Loucy (cell line): ENCODE results near the gene SLC4A3.

Source experiments
- EZH2phosphoT487 ChIP-seq: fragments of 200-600 bp; IDR thresholded peaks from 2 replicates; pipeline ENCODE4 v1.6.1; 2018; ENCODE audit warnings: antibody characterized with exemption, mild to moderate bottlenecking, moderate library complexity, borderline replicate concordance
- TF ChIP-seq, protein P1 (sequence below): fragments of 200-600 bp; sonication (generic); conservative IDR thresholded peaks from 2 replicates; pipeline ENCODE4 v1.5.1; 2014; ENCODE audit warnings: mild to moderate bottlenecking, antibody characterized with exemption, low read length

DNA sequence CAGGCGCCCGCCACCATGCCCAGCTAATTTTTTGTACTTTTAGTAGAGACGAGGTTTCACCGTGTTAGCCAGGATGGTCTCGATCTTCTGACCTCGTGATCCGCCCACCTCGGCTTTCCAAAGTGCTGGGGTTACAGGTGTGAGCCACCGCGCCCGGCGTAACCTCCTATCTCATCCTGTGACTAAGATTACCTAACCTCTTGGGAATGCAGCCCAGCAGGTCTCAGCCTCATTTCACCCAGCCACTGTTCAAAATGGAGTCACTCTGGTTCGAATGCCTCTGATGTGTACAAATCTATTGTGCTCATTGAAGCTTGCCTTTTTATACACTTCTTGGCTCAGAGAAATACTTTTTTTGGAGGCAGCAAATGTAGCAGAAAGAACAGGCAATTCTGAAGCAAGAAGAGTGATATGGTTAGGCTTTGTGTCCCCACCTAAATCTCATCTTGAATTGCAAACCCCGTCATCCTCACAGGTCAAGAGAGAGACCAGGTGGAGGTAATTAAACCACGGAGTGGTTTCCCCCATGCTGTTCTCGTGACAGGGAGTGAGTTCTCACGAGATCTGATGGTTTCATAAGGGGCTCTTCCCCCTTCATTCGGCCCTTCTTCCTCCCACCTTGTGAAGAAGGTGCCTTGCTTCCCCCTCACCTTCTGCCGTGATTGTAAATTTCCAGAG is 60.6 kb downstream of the SLC4A3 start:
- TF ChIP-seq, protein P1, sequence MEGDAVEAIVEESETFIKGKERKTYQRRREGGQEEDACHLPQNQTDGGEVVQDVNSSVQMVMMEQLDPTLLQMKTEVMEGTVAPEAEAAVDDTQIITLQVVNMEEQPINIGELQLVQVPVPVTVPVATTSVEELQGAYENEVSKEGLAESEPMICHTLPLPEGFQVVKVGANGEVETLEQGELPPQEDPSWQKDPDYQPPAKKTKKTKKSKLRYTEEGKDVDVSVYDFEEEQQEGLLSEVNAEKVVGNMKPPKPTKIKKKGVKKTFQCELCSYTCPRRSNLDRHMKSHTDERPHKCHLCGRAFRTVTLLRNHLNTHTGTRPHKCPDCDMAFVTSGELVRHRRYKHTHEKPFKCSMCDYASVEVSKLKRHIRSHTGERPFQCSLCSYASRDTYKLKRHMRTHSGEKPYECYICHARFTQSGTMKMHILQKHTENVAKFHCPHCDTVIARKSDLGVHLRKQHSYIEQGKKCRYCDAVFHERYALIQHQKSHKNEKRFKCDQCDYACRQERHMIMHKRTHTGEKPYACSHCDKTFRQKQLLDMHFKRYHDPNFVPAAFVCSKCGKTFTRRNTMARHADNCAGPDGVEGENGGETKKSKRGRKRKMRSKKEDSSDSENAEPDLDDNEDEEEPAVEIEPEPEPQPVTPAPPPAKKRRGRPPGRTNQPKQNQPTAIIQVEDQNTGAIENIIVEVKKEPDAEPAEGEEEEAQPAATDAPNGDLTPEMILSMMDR, result no peak
- no peak for TF ChIP-seq EZH2phosphoT487
